VCaP (cell line): ENCODE measurements around the gene ERC1.

Experiments
- H3K27ac ChIP-seq: fragments of 450-650 bp; 2 replicates; pipeline ENCODE4 v1.5.1; 2017
- CTCF ChIP-seq: fragments of 450-650 bp; conservative IDR thresholded peaks from 2 replicates; pipeline ENCODE4 v1.5.1; 2017; ENCODE audit warnings: mild to moderate bottlenecking, moderate library complexity

ERC1 gene

GRCh38 chr12:1289371-1290155, 298.5 kb downstream of the ERC1 start:
- TF ChIP-seq CTCF: no peak
- no peak overlapping the region for H3K27ac ChIP-seq

DNA sequence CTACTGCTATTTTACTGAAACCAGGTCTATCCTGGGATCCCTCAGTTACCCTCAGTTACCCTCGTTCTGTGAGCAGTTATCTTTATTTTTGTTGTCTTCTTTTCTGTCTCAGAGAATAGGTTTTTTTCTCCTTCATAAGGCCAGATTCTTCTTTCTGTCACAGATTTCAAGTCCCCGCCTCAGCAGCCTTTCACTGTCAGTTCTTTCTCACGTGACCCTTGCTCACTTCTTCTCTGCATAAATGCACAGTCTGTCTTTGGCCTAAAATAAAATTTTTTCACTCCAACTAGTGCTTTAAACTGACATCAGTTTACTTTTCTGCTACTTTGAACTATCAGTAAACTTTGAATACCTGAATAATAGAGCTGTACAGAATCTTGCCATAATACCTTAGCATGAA, 299.7 kb downstream of the ERC1 start:
- no peak overlapping the region for H3K27ac ChIP-seq
- no peak for TF ChIP-seq CTCF

DNA sequence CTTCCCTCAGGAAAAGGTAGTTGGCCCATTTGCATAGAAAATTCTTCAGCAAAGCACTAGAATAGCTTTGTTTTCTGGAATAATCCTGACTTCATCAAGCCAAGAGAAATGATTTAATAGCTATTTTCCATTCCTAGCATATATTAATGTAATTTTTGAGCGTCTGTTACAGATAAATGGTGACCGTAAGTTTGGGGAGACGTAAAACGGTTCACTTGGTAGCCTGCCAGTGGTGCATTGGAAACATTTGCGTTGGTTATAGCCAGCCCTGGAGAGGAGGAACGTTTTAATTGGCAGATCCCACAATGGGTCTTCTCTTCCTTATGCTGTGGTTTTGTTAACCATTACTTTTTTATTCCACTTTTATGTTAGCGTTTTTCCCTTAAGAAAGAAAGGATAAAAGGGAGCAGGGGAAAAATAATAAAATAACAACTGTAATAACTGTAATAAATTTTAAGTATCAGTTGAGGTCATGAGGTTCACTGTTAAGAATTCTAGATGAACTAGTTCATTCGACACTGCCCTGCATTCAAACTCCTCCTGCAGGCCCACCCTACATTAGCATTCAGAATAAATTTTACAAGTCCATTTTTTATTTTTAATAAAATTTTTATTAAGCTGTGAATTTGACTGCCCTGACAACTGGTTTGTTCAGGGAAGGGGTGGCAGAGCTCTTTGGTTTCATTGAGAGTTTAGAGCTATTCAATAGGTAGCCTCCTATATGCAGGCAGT, 300.7 kb downstream of the ERC1 start:
- no peak for TF ChIP-seq CTCF
- no peak overlapping the region for H3K27ac ChIP-seq

GRCh38 chr12:1293901-1294300, 302.9 kb downstream of the ERC1 start:
- TF ChIP-seq CTCF: no peak
- no peak overlapping the region for H3K27ac ChIP-seq

DNA sequence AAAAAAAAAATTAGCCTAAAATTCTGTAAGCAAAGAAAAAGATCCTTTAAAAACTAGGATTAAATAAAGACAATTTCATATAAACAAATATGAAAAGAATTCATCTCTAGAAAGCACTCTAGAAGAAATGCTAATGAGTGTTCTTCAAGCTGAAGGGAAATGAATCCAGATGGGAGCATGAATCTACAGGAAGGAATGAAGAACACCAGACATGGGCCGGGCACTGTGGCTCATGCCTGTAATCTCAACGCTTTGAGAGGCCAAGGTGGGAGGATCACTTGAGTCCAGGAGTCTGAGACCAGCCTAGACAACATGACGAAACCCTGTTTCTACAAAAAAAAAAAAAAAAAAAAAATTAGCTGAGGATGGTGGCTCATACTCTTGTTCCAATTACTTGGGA, 306.2 kb downstream of the ERC1 start:
- TF ChIP-seq CTCF: no peak
- no peak overlapping the region for H3K27ac ChIP-seq

- H3K27ac ChIP-seq: no peak overlapping the region
- no peak for TF ChIP-seq CTCF
Measured at GRCh38 chr12:1297639-1298175, 306.7 kb downstream of the ERC1 start.

GRCh38 chr12:1300460-1300859, 309.4 kb downstream of the ERC1 start:
- TF ChIP-seq CTCF: no peak

More at GRCh38 chr12:1300460-1300859, 309.4 kb downstream of the ERC1 start:
- H3K27ac ChIP-seq: no peak overlapping the region
